Lower leg skin (tissue), 3 donors: ENCODE data around the gene SFI1.

Source experiments
- CTCF ChIP-seq, 3 donors: fragments of 450-650 bp; IDR thresholded peaks; one replicate each; pipeline ENCODE4 v1.5.1; 2016; ENCODE audit warnings: antibody characterized with exemption in 3 of 3, mild to moderate bottlenecking in 3 of 3, moderate library complexity in 2 of 3
- POLR2A ChIP-seq, 2 donors: fragments of 450-650 bp; IDR thresholded peaks; one replicate each; pipeline ENCODE4 v1.6.1; 2016 to 2017; ENCODE audit warnings: antibody characterized with exemption in 2 of 2, mild to moderate bottlenecking in 1 of 2, moderate library complexity in 1 of 2

- TF ChIP-seq CTCF (IDR thresholded peaks at IDR 0.05) (no peak), POLR2A (IDR thresholded peaks at IDR 0.05) (no peak)
Measured at GRCh38 chr22:31629741-31630184, 133.4 kb downstream of the SFI1 start.
